Measurements from ENCODE around the gene SLC39A9. TPM values are rescaled to one million over a fixed set of nuclear protein-coding genes. Genes with fewer than 3 reads are reported as not detected.

Gene SLC39A9
- total RNA-seq, 1 donor from 2014 or later = 16.2 TPM

Other genes starting within 250 kb of the SLC39A9 start
- gene DCAF5, start 245.6 kb upstream of the SLC39A9 start, total RNA-seq = 53.4 TPM
- 16.7 TPM for gene EXD2, start 207.2 kb upstream of the SLC39A9 start, total RNA-seq
- gene GALNT16, start 138.5 kb upstream of the SLC39A9 start, total RNA-seq = 101 TPM
- 102 TPM for gene ERH, start 393 bp upstream of the SLC39A9 start, total RNA-seq
- 0.22 TPM for gene PLEKHD1, start 86.0 kb downstream of the SLC39A9 start, total RNA-seq
- not detected for gene CCDC177, start 176.2 kb downstream of the SLC39A9 start, total RNA-seq
- 20.8 TPM for gene SUSD6, start 212.9 kb downstream of the SLC39A9 start, total RNA-seq

All from Right ventricle myocardium superior (tissue), 1 donor.